PC-9 (cell line): Measurements from ENCODE around the gene TLN1. TPM values are rescaled to one million over a fixed set of nuclear protein-coding genes. Genes with fewer than 3 reads are reported as not detected.

Experiments
- BruUV-seq: library from RNA; stranded (reverse); fragments of 400-500 nt; replicated peaks from 2 replicates; lab custom pipeline; 2021; lab: Mats Ljungman, UMichigan
- CTCF ChIA-PET: fragments of 300-600 bp; sonication (Branson Sonifier 250); formaldehyde crosslinking; loops from one replicate; lab custom pipeline; 2022; ENCODE audit warnings: antibody characterized with exemption; lab: Charles Lee
- POLR2A ChIA-PET: fragments of 300-600 bp; sonication (Branson Sonifier 250); formaldehyde crosslinking; loops from one replicate; lab custom pipeline; 2022; ENCODE audit warnings: antibody characterized with exemption; ENCODE audit not compliant: unreplicated experiment; lab: Charles Lee
- DNase-seq, 2 experiments: peaks; one replicate each; pipeline versions ENCODE4 v3.0.0 to v3.0.0-alpha.2; 2015 to 2022; ENCODE audit warnings: mixed read lengths in 1 of 2
- H2AFZ ChIP-seq: fragments of 200-600 bp; sonication (generic); 2 replicates; pipeline ENCODE4 v1.8.1; 2017; ENCODE audit warnings: antibody characterized with exemption
- H3F3A ChIP-seq: fragments of 200-600 bp; sonication (generic); 2 replicates; pipeline ENCODE4 v1.8.1; 2017; ENCODE audit warnings: antibody characterized with exemption, mild to moderate bottlenecking, low read depth; ENCODE audit not compliant: insufficient read depth
- H3K27ac ChIP-seq: fragments of 200-600 bp; sonication (generic); 2 replicates; pipeline ENCODE4 v1.6.1; 2016; ENCODE audit warnings: mixed run types
- H3K27me3 ChIP-seq: fragments of 200-600 bp; sonication (generic); 2 replicates; pipeline ENCODE4 v1.6.1; 2016; ENCODE audit warnings: low read depth, mixed run types; ENCODE audit not compliant: insufficient read depth
- H3K36me3 ChIP-seq: fragments of 200-600 bp; sonication (generic); 2 replicates; pipeline ENCODE4 v1.6.1; 2016; ENCODE audit warnings: low read depth, mixed run types
- H3K4me1 ChIP-seq: fragments of 200-600 bp; sonication (generic); replicated peaks from 2 replicates; pipeline ENCODE4 v1.6.1; 2016; ENCODE audit warnings: mixed run types; ENCODE audit not compliant: insufficient read depth
- H3K4me2 ChIP-seq: fragments of 200-600 bp; sonication (generic); 2 replicates; pipeline ENCODE4 v1.6.1; 2017; ENCODE audit warnings: mixed run types
- H3K4me3 ChIP-seq: fragments of 200-600 bp; sonication (generic); 2 replicates; pipeline ENCODE4 v1.6.1; 2016; ENCODE audit warnings: mixed run types
- H3K79me2 ChIP-seq: fragments of 200-600 bp; sonication (generic); 2 replicates; pipeline ENCODE4 v1.6.1; 2017; ENCODE audit warnings: low read depth, mixed run types
- H3K9me2 ChIP-seq: fragments of 200-600 bp; sonication (generic); 2 replicates; pipeline ENCODE4 v1.8.1; 2017; ENCODE audit warnings: mild to moderate bottlenecking; ENCODE audit not compliant: insufficient read depth
- H3K9me3 ChIP-seq: fragments of 200-600 bp; sonication (generic); 2 replicates; pipeline ENCODE4 v1.8.1; 2016; ENCODE audit warnings: low read depth; ENCODE audit not compliant: insufficient read depth
- H4K20me1 ChIP-seq: fragments of 200-600 bp; sonication (generic); 2 replicates; pipeline ENCODE4 v1.8.1; 2017; ENCODE audit not compliant: insufficient read depth
- EZH2 ChIP-seq: fragments of 200-600 bp; sonication (generic); IDR thresholded peaks from 2 replicates; pipeline ENCODE4 v1.8.0; 2017; ENCODE audit warnings: antibody characterized with exemption, low read depth
- intact Hi-C: fragments of 100-400 bp; cut with micrococcal nuclease; formaldehyde crosslinking; loops from one replicate; pipeline ENCODE4 v1.10.0; 2022; ENCODE audit not compliant: unreplicated experiment
- total RNA-seq: library from RNA; stranded (reverse); gene quantifications from 2 replicates; pipeline ENCODE4 v1.2.3, GENCODE V29; 2021
- TF ChIP-seq, protein P1 (sequence below): fragments of 200-600 bp; sonication (generic); conservative IDR thresholded peaks from 2 replicates; pipeline ENCODE4 v1.6.1; 2017; ENCODE audit warnings: mixed run types, antibody characterized with exemption, mild to moderate bottlenecking, moderate library complexity

The TLN1 gene
- total RNA-seq, 1 experiment from 2014 or later = 101 TPM

GRCh38 chr9:35658137-35658967, 73.6 kb downstream of the TLN1 start, which contains the start of gene CCDC107:
CCDC107 (plus strand) TSS chr9:35658292; CDS start chr9:35658380, 88 bp downstream.
- DNase-seq = peak; percentile 50 to 72
- intact Hi-C loops = loop anchor here (1.0 to 5.0 kb wide), 4 partner anchors 39 to 249 kb away; partner anchors contain the start of genes CREB3, HRCT1, SPAAR and TESK1
- TSS peak; percentile 57 for BruUV-seq
- H3K4me2 ChIP-seq = peak within 1 kb of the TSS; percentile 80
- peak within 1 kb of the TSS; percentile 72 for H3K4me3 ChIP-seq
- H4K20me1 ChIP-seq = no peaks in the 10 kb centered on the region
- TF ChIP-seq EZH2 = no peak
- TF ChIP-seq, protein P1, sequence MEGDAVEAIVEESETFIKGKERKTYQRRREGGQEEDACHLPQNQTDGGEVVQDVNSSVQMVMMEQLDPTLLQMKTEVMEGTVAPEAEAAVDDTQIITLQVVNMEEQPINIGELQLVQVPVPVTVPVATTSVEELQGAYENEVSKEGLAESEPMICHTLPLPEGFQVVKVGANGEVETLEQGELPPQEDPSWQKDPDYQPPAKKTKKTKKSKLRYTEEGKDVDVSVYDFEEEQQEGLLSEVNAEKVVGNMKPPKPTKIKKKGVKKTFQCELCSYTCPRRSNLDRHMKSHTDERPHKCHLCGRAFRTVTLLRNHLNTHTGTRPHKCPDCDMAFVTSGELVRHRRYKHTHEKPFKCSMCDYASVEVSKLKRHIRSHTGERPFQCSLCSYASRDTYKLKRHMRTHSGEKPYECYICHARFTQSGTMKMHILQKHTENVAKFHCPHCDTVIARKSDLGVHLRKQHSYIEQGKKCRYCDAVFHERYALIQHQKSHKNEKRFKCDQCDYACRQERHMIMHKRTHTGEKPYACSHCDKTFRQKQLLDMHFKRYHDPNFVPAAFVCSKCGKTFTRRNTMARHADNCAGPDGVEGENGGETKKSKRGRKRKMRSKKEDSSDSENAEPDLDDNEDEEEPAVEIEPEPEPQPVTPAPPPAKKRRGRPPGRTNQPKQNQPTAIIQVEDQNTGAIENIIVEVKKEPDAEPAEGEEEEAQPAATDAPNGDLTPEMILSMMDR = peak; percentile 56; the same call in 1 of the 2 replicates
- no peaks in the 10 kb centered on the region for H3K9me2 ChIP-seq
- no peaks in the 10 kb centered on the region for H3K27me3 ChIP-seq
- no peaks in the 10 kb centered on the region for H3K36me3 ChIP-seq
- no peaks in the 10 kb centered on the region for H3K79me2 ChIP-seq
- ChIA-PET CTCF (interaction anchor here (0.6 kb wide), 1 partner anchor 954 kb away, joined by 6 read pairs; no protein-coding TSS in a partner anchor), POLR2A (interaction anchor here (0.5 to 1.9 kb wide), 4 partner anchors 74 to 1010 kb away, joined by 3 to 28 read pairs (median 8); partner anchors contain the start of genes CREB3, TLN1 and VCP)
- peaks cover 22% of the 10 kb centered on the region; the same call in 1 of the 2 replicates for H3F3A ChIP-seq
- no peaks in the 10 kb centered on the region for H3K9me3 ChIP-seq
- H2AFZ ChIP-seq = peak within 1 kb of the TSS; percentile 78
- peaks cover 19% of the 10 kb centered on the region for H3K4me1 ChIP-seq
- peak within 1 kb of the TSS; percentile 94 for H3K27ac ChIP-seq

DNA sequence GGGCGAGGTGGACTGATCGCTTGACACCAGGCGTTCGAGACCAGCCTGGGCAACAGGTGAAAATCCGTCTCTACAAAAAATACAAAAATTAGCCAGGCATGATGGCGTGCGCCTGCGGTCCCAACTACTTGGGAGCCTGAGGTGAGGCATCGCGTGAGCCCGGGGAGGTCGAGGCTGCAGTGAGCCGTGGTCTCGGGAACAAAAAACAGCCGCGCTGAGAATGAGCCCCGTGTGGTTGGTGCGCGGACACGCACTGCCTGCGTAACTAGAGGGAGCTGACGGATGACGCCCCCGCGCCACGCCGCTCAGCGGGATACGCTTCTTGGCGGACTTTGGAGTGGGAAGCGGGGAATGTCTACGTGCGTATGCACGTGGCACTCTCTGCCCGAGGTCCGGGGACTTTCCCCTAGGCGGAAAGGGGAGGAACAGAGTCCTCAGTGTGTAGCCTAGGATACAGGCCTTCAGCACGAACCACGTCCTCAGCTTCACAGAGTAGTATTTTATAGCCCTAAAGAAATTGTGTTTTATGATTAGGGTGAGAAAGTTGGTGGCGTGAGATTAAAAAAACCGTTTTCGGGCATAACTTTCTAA, 74.4 kb downstream of the TLN1 start, which contains the start of gene RMRP:
Gene RMRP, minus strand, starts transcription at position 474 of the 591 bp plus-strand sequence.
- TF ChIP-seq EZH2 = no peak
- TF ChIP-seq, protein P1 = no peak; the same call in 1 of the 2 replicates
- H3K27me3 ChIP-seq = no peaks in the 10 kb centered on the region
- H3F3A ChIP-seq = peaks cover 28% of the 10 kb centered on the region; the same call in 1 of the 2 replicates
- H4K20me1 ChIP-seq = no peaks in the 10 kb centered on the region
- H3K4me3 ChIP-seq = peak within 1 kb of the TSS; percentile 72
- ChIA-PET POLR2A (interaction anchor here (0.5 to 1.9 kb wide), 4 partner anchors 10 to 1010 kb away, joined by 3 to 28 read pairs (median 6); partner anchors contain the start of genes CREB3 and TLN1), CTCF (interaction anchor here (0.5 to 0.6 kb wide), 3 partner anchors 32 to 953 kb away, joined by 4 to 6 read pairs (median 6); partner anchors contain the start of gene TPM2)
- peaks cover 26% of the 10 kb centered on the region for H3K4me1 ChIP-seq
- BruUV-seq = no TSS peak
- no peaks in the 10 kb centered on the region for H3K9me3 ChIP-seq
- H2AFZ ChIP-seq = peak within 1 kb of the TSS; percentile 78
- peak within 1 kb of the TSS; percentile 80 for H3K4me2 ChIP-seq
- no peaks in the 10 kb centered on the region for H3K79me2 ChIP-seq
- peak; percentile 91 for DNase-seq
- H3K36me3 ChIP-seq = no peaks in the 10 kb centered on the region
- peak within 1 kb of the TSS; percentile 94 for H3K27ac ChIP-seq
- H3K9me2 ChIP-seq = no peaks in the 10 kb centered on the region
- intact Hi-C loops = loop anchor here (1.0 to 5.0 kb wide), 4 partner anchors 40 to 250 kb away; partner anchors contain the start of genes CREB3, HRCT1, SPAAR and TESK1
